ENCODE data around the gene ERF.
"Not testable (repeated sequence)": the region's sequence is repeated elsewhere in the genome, so short reads cannot be mapped to it uniquely, and the experiment has no call there.

Gene ERF

GRCh38 chr19:42275103-42275502, 20.2 kb upstream of the ERF start:
- no peak for DNase-seq (ENCODE audit: low read depth)

DNA sequence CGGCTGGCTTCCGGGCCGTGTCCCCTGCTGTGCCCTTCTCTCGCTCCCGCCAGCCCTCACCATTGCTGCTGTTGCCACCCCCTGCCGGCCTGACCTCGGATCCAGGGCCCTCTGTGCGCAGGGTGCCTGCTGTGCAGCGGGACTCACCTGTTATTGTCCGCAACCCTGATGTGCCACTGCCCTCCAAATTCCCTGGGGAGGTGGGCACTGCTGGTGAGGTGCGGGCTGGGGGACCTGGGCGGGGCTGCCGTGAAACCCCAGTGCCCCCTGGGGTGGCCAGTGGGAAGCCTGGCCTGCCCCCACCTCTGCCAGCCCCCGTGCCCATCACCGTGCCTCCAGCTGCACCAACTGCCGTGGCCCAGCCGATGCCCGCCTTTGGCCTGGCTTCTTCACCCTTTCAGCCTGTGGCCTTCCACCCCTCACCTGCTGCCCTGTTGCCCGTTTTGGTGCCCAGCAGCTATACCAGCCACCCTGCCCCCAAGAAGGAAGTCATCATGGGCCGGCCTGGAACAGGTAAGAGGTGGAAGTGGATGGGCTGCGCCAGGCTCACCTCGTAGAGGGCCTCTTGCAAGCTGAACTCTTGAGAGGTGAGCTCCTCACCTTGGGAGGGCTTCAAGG, 19.2 kb upstream of the ERF start:
- DNase-seq (ENCODE audit: low read depth): no peak

DNA sequence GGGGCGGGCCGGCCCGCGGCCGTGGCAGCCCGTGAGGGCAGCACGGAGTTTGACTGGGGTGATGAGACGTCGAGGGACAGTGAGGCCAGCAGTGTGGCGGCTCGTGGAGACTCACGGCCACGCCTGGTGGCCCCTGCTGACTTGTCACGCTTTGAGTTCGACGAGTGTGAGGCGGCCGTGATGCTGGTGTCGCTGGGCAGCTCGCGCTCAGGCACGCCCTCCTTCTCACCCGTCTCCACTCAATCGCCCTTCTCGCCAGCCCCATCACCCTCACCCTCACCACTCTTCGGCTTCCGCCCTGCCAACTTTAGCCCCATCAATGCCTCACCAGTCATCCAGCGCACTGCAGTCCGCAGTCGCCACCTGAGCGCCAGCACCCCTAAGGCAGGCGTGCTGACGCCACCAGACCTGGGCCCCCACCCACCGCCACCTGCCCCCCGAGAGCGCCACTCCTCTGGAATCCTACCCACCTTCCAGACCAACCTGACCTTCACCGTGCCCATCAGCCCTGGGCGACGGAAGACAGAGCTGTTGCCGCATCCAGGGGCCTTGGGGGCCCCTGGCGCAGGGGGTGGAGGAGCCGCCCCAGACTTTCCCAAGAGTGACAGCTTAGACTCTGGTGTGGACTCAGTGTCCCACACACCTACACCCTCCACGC, 18.6 kb upstream of the ERF start:
- DNase-seq (ENCODE audit: low read depth): no peak

DNA sequence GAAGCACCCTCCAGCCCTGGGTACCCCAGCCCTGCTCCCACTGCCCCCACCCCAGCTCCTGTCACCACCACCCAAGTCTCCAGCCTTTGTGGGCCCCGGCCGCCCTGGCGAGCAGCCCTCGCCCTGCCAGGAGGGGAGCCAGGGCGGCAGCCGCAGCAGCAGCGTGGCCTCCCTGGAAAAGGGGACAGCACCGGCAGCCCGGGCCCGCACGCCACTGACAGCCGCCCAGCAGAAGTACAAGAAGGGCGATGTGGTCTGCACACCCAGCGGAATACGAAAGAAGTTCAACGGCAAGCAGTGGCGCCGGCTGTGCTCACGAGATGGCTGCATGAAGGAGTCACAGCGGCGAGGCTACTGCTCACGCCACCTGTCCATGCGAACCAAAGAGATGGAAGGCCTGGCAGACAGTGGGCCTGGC, 18.1 kb upstream of the ERF start:
- no peak for DNase-seq (ENCODE audit: low read depth)

GRCh38 chr19:42272535-42272897, 17.6 kb upstream of the ERF start:
- no peak for DNase-seq (ENCODE audit: low read depth)

DNA sequence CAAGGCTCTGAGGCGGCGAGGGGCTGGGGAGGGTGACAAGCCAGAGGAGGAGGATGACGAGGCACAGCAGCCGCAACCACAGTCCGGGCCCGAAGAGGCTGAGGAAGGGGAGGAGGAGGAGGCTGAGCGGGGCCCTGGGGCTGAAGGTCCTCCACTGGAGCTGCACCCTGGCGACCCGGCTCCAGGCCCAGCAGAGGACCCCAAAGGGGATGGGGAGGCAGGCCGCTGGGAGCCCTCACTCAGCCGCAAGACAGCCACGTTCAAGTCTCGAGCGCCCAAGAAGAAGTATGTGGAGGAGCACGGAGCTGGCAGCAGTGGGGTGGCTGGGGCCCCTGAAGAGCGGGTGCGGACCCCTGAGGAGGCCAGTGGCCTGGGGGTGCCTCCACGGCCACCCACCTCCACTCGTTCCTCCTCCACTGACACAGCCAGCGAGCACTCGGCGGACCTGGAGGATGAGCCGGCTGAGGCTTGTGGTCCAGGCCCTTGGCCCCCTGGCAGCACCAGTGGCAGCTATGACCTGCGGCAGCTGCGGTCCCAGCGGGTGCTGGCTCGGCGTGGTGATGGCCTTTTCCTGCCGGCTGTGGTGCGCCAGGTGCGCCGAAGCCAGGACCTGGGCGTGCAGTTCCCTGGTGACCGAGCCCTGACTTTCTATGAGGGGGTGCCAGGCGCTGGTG, 17.1 kb upstream of the ERF start:
- DNase-seq (ENCODE audit: low read depth): no peak

DNA sequence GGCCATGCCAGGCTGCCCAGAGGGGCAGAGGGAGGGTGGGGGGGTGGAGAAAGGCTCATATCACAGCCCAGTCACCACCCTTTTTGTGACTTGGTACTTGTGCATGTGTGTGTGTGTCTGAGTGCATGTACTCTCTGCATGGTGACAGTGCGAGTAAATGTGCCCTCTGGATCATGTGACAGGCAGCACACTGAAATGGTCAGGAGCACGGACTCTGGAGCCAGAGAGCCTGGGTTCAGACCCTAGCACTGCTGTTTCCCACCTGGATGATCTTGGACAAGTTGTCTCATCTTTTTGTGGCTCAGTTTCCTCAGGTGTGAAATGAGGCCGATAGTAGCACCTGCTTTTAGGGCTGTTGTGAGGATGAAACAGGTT, 16.1 kb upstream of the ERF start:
- DNase-seq (ENCODE audit: low read depth): no peak

DNA sequence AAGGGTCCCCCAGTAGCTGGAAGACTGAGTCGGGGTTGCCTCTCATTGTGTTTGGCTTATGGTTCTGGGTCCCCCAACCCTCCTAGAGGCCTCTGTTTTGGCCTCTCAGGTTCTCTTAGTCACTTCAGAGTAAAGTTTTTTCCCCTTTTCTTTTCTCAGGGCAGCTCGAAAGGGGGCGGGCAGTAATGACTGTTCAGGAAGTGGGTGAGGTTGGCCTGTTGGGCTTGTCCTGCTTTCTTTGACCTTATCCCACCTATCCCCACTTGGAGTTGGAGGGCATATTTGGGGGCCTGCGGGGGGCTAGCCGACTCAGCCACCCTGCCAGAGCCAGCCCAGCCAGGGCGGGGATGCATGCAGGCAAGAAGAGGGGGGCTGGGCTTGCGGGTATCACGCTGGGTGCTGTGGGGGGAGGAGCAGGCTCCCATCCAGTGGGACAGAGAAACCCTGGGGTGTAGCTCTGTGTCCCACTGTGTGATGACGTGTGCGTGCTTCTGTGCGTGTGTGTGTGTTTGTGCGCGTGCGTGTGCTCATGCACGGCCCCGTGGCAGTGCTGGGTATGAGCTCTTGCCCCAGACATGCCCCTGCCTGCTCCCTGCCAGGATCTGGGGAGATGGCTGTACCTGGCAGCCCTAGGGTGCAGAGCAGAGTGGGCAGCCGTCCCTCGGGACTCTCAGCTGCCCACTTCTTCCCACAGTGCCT, 15.6 kb upstream of the ERF start:
- peak; percentile 30 for DNase-seq (ENCODE audit: low read depth)

- no peak for DNase-seq (ENCODE audit: low read depth)
These were observed 14.8 kb upstream of the ERF start for GRCh38 chr19:42269478-42270345.

GRCh38 chr19:42268704-42269477, 14.0 kb upstream of the ERF start, which contains the start of gene CIC:
CIC (plus strand) TSS chr19:42269252; CDS start chr19:42271784, 2,532 bp downstream.
- peak; percentile 98 for DNase-seq (ENCODE audit: low read depth)

- peak; percentile 97 for DNase-seq (ENCODE audit: low read depth)
These were observed 13.3 kb upstream of the ERF start for GRCh38 chr19:42268142-42268703.

DNA sequence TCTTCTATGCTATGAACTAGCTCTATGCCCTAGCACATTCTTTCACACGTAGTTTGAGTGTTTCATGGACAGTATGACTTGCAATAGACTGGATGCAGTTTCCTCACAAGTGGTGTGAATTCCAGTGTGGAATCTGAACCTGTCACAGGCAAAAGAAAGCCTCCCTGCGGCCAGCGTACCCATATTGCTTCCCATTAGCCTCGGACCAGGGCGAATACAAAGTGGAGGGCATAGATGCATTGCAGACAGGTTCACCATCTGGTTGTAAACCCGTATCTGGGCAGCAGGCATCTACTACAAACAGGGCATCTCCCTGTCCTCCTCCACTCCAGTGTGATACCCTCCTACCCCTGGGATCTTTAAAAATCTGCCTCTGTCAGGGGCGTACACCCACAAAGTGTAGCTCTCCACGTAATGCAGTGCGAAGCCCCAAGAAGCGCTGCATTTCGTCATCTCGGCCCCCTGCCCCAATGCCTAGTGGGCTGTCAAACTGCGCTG, 12.8 kb upstream of the ERF start:
- no peak for DNase-seq (ENCODE audit: low read depth)

DNA sequence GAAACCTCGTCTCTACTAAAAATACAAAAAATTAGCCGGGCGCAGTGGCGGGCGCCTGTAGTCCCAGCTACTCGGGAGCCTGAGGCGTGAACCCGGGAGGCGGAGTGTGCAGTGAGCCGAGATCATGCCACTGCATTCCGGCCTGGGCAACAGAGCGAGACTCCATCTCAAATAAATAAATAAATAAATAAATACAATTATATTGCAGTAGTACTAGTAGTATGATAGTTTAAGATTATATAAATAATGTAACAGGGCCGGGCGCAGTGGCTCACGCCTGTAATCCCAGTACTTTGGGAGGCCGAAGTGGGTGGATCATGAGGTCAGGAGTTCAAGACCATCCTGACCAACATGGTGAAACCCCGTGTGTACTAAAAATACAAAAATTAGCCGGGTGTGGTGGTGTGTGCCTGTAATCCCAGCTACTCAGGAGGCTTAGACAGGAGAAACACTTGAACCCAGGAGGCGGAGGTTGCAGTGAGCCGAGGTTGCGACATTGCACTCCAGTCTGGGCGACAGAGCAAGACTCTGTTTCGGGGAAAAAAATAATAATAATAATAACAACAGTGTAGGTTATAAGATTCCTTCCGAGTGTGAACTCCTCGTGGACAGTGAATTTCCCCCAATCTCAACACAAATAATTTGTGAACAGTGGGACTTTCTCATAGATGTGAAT, 12.1 kb upstream of the ERF start:
- DNase-seq (ENCODE audit: low read depth): not testable (repeated sequence)

DNA sequence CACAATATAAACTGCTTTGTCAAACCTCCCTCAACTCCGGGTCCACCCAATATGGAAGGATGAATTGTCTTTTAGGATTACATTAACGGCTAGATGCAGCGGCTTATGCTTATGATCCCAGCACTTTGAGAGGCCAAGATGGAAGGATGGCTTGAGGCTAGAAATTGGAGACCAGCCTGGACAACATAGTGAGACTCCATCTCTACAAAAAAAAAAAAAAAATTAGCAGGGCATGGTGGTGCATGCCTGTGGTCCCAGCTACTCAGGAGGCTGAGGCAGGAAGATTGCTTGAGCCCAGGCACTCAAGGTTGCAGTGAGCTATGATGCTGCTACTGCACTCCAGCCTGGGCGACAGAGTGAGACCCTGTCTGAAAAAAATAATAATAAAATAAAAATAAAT, 11.2 kb upstream of the ERF start:
- not testable (repeated sequence) for DNase-seq (ENCODE audit: low read depth)

DNA sequence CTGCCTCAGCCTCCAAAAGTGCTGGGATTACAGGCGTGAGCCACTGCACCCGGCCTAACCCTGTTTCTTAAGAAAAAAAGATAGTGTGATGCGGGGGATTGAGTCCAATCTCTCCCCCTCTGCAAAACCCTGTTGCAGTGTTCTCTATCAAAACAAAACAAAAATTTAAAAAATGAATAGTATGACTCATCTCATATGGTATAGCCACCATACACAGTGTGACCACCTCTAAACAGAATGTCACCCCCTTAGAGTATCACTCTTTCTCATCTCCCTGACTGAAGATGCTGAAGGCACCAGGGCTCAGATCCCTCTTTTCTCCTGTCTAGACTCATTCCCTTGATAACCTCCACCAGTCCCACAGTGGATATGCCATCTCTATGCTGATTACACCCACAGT, 6.8 kb upstream of the ERF start:
- no peak for DNase-seq (ENCODE audit: low read depth)

- not testable (repeated sequence) for DNase-seq (ENCODE audit: low read depth)
These were observed 2.9 kb upstream of the ERF start for GRCh38 chr19:42257842-42258241.

DNA sequence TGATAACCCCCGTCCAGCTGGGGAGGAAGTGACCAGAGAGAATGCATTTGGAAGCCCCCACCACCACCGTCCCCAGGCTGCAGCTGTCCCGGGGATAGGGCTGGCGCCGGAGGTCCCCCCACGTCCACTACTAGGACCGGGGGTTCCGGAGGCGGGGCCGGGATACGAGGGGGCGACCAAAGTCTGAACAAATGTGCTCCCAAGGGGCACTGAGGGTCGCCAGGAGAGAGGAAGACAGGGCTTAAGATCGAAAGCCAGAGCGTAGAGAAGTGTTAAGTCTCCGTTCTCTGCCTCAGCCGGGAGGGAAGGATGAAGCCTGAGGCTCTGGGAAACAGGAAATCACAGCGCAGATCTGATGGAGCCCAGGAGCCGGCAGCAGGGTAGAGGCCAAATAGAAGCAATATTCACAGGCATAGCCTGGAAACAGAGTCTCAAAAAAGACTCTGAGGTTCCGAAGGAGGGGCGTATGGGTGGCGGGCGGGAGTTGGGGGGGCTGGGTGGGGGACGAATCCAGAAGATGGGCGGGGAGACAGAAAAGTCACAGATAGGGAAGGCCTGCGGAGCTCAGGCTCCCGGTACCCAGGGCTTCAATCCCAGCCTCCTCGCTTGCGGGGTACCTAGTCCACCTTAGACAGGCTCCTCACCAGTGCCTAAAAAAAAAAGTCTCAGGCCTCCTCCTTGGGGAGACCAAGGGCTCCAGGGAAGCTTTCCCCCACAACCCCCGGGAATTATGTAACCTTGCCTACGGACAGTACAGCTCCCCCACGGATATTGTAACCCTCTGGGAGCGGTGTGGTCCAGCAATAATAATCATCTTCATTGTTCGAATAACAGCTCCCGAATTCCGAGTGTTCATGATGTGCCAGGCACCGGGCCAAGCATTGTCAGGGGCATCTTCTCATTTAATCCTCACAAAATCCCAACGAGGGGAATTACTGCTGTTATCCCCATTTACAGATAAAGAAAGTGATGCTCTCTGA, 1.1 kb upstream of the ERF start:
- DNase-seq (ENCODE audit: low read depth): no peak

DNA sequence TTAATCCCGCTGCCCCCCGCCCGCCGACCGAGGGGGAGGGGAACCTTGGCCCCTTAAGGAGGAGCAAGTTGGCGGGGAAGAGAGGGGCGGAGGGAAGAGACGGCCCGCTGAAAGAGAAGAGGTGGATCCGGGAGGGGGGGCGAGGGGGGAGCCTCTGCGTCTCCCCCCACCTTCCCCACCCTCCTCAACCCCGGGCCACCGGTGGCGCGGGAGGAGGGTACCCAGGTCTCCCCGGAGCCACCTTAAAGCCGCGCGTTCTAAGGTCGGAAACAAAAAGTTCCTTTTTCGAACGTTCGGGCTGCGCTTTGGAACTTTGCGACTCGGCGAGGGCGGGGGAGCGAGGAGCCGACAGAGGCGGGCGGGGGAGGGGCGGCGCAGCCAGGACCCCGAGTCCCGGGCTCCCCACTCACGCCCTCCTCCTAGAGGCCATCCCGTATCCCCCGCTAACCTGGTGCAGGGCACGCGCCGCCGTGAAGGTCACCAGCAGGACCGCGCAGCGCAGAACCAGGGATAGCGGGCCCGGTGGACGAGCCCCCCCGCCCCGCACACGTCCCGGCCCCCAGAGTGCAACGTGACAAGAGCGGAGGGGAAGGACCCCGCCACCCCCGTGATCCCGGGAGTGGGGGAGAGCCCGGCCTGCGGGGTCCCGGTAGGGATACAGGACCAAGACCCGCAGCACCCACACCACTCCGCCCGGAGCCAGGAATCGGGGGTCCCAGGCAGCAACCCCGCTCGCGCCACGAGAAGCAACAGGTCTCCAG, 659 bp downstream of the ERF start:
- DNase-seq (ENCODE audit: low read depth): peak; percentile 68

All from stimulated activated CD8-positive, alpha-beta memory T cell treated with anti-CD3 and anti-CD28 coated beads, Interleukin-12 subunit alpha, Interleukin-12 subunit beta, amount 100 ng/mL, for 4 hours (primary cell).